PC-3 (cell line): ENCODE data around the gene SPCS3. TPM values are rescaled to one million over a fixed set of nuclear protein-coding genes. Genes with fewer than 3 reads are reported as not detected.

Experiments
- ATAC-seq: fragments of 200-7000 bp; cut with Tn5 transposase; 2 replicates; pipeline ENCODE4 v1.9.1; 2020; ENCODE audit warnings: mild to moderate bottlenecking, moderate library complexity
- BruUV-seq: library from RNA; stranded (reverse); fragments of 400-500 nt; replicated peaks from 2 replicates; lab custom pipeline; 2021; lab: Mats Ljungman, UMichigan
- CTCF ChIA-PET: fragments of 300-600 bp; sonication (Branson Sonifier 250); formaldehyde crosslinking; loops from one replicate; lab custom pipeline; 2022; ENCODE audit warnings: antibody characterized with exemption; lab: Charles Lee
- POLR2A ChIA-PET: fragments of 300-600 bp; sonication (Branson Sonifier 250); formaldehyde crosslinking; loops from one replicate; lab custom pipeline; 2022; ENCODE audit warnings: antibody characterized with exemption; ENCODE audit not compliant: unreplicated experiment; lab: Charles Lee
- DNase-seq: peaks from one replicate; pipeline ENCODE4 v3.0.0-alpha.2; 2015
- H2AFZ ChIP-seq: fragments of 300-600 bp; sonication (generic); 2 replicates; pipeline ENCODE4 v1.6.0; 2016; ENCODE audit warnings: antibody characterized with exemption, low read length
- H3F3A ChIP-seq: fragments of 300-600 bp; sonication (generic); one replicate; pipeline ENCODE4 v1.6.0; 2017; ENCODE audit warnings: antibody characterized with exemption, low read length, control low read depth, mild to moderate bottlenecking; ENCODE audit not compliant: unreplicated experiment
- H3K27ac ChIP-seq: fragments of 300-600 bp; sonication (generic); 2 replicates; pipeline ENCODE4 v1.5.1; 2016; ENCODE audit warnings: mild to moderate bottlenecking, low read length
- H3K27me3 ChIP-seq: fragments of 300-600 bp; sonication (generic); 2 replicates; pipeline ENCODE4 v1.6.1; 2016; ENCODE audit warnings: low read length, mixed read lengths
- H3K36me3 ChIP-seq: fragments of 300-600 bp; sonication (generic); 2 replicates; pipeline ENCODE4 v1.6.1; 2016; ENCODE audit warnings: low read depth, mixed run types, low read length, mixed read lengths
- H3K4me1 ChIP-seq: fragments of 300-600 bp; sonication (generic); 2 replicates; pipeline ENCODE4 v1.5.1; 2016; ENCODE audit warnings: low read length; ENCODE audit not compliant: insufficient read depth
- H3K4me2 ChIP-seq: fragments of 300-600 bp; sonication (generic); 2 replicates; pipeline ENCODE4 v1.6.0; 2016; ENCODE audit warnings: low read length
- H3K4me3 ChIP-seq: fragments of 300-600 bp; sonication (generic); 2 replicates; pipeline ENCODE4 v1.5.1; 2016; ENCODE audit warnings: mild to moderate bottlenecking, low read length, mixed read lengths
- H3K79me2 ChIP-seq: fragments of 300-600 bp; sonication (generic); 2 replicates; pipeline ENCODE4 v1.6.1; 2017; ENCODE audit warnings: low read length, mixed read lengths
- H3K9ac ChIP-seq: fragments of 300-600 bp; sonication (generic); 2 replicates; pipeline ENCODE4 v1.6.0; 2016; ENCODE audit warnings: mild to moderate bottlenecking, low read length
- H3K9me2 ChIP-seq: fragments of 300-600 bp; sonication (generic); replicated peaks from 2 replicates; pipeline ENCODE4 v1.6.1; 2016; ENCODE audit warnings: mixed run types, low read length, mixed read lengths
- H3K9me3 ChIP-seq: fragments of 300-600 bp; sonication (generic); 2 replicates; pipeline ENCODE4 v1.6.1; 2016; ENCODE audit warnings: low read length, mixed read lengths
- H4K20me1 ChIP-seq: fragments of 300-600 bp; sonication (generic); 2 replicates; pipeline ENCODE4 v1.6.1; 2016; ENCODE audit warnings: low read length, mixed read lengths
- EZH2 ChIP-seq: fragments of 300-600 bp; sonication (generic); IDR thresholded peaks from one replicate; pipeline ENCODE4 v1.6.1; 2017; ENCODE audit warnings: antibody characterized with exemption, mild to moderate bottlenecking, low read length; ENCODE audit not compliant: unreplicated experiment
- EZH2phosphoT487 ChIP-seq: fragments of 300-600 bp; sonication (generic); IDR thresholded peaks from 2 replicates; pipeline ENCODE4 v1.6.1; 2018; ENCODE audit warnings: mild to moderate bottlenecking, antibody characterized with exemption, low read length, borderline replicate concordance
- intact Hi-C: fragments of 100-400 bp; cut with micrococcal nuclease; formaldehyde crosslinking; loops from 2 replicates; pipeline ENCODE4 v1.9.0; 2023
- total RNA-seq: library from RNA; depleted of rRNA; stranded (reverse); fragments of >200 nt; gene quantifications from 2 replicates; pipeline ENCODE4 v1.2.3, GENCODE V29; 2014
- TF ChIP-seq, protein P1 (sequence below): fragments of 300-600 bp; sonication (generic); conservative IDR thresholded peaks from 2 replicates; pipeline ENCODE4 v1.5.1; 2017; ENCODE audit warnings: antibody characterized with exemption, low read depth, mild to moderate bottlenecking, low read length

The SPCS3 gene
- total RNA-seq, 1 experiment from 2014 or later: 56.1 TPM

DNA sequence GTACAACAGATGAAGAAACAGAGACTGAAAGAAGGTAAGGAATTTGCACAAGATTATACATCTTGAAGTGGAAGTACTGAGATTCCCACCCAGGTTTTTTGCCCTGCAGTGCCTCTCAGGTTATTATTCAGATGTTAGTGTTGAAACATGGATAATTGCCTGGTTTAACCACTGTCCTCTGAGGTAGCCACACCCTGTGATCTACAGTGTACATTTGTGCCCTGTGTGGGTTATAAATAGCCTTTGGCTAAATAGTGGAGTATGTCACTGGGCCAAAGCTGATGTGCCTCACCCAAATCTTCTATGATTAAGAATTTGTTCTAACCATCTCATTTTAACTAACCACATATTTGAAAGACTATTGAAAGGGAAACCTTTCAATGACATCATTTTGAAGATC, 45.3 kb upstream of the SPCS3 start:
- intact Hi-C loops: loop anchor here (5.0 kb wide), 2 partner anchors 48 to 68 kb away; no protein-coding TSS in a partner anchor
- peak; percentile 68 for ATAC-seq
- Histone ChIP-seq H3K9ac (peak overlapping the region; percentile 21; the same call in 1 of the 2 replicates), H3K4me2 (peak overlapping the region; percentile 54), H3K27me3 (no peaks in the 10 kb centered on the region), H3K9me2 (no peaks in the 10 kb centered on the region), H2AFZ (no peak overlapping the region), H3K9me3 (no peaks in the 10 kb centered on the region), H3K4me3 (no peak overlapping the region), H3K79me2 (no peaks in the 10 kb centered on the region), H3K4me1 (peaks cover 53% of the 10 kb centered on the region), H3F3A (no peaks in the 10 kb centered on the region), H3K27ac (peak overlapping the region; percentile 83), H4K20me1 (no peaks in the 10 kb centered on the region), H3K36me3 (no peaks in the 10 kb centered on the region)
- POLR2A ChIA-PET: no interaction called here
- no TSS peak for BruUV-seq
- TF ChIP-seq, protein P1, sequence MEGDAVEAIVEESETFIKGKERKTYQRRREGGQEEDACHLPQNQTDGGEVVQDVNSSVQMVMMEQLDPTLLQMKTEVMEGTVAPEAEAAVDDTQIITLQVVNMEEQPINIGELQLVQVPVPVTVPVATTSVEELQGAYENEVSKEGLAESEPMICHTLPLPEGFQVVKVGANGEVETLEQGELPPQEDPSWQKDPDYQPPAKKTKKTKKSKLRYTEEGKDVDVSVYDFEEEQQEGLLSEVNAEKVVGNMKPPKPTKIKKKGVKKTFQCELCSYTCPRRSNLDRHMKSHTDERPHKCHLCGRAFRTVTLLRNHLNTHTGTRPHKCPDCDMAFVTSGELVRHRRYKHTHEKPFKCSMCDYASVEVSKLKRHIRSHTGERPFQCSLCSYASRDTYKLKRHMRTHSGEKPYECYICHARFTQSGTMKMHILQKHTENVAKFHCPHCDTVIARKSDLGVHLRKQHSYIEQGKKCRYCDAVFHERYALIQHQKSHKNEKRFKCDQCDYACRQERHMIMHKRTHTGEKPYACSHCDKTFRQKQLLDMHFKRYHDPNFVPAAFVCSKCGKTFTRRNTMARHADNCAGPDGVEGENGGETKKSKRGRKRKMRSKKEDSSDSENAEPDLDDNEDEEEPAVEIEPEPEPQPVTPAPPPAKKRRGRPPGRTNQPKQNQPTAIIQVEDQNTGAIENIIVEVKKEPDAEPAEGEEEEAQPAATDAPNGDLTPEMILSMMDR: no peak
- no peak for TF ChIP-seq EZH2
- TF ChIP-seq EZH2phosphoT487: no peak
- DNase-seq: peak; percentile 88
- CTCF ChIA-PET: interaction anchor here (0.5 kb wide), 1 partner anchor 328 kb away, joined by 3 read pairs; no protein-coding TSS in a partner anchor

DNA sequence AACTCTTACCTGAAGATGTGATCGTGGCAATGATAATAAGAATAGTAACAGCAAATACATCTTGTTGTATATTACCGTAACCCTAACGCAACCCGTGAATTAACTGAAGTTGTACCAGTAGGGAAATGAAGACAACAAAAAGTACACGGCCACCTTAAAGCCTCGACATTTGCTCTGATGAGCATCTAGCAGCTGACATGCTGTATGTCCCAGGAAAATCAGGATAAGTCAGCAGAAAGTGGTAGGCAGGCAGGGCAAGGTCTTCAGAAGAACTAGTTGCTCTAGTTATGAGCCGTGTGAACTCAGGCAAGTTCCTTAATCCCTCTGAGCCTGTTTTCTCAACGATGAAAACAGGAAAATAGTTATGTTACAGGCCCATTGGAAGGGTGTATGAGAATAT, 43.1 kb upstream of the SPCS3 start:
- intact Hi-C loops: loop anchor here (1.0 kb wide), 2 partner anchors 126 to 242 kb away; no protein-coding TSS in a partner anchor
- H3K27me3 ChIP-seq: no peaks in the 10 kb centered on the region
- H3K79me2 ChIP-seq: no peaks in the 10 kb centered on the region
- H3K4me2 ChIP-seq: peak overlapping the region; percentile 79
- ChIA-PET POLR2A (no interaction called here), CTCF (interaction anchor here (2.4 kb wide), 1 partner anchor 126 kb away, joined by 12 read pairs; no protein-coding TSS in a partner anchor)
- BruUV-seq: no TSS peak
- H3K9ac ChIP-seq: no peak overlapping the region
- H3F3A ChIP-seq: no peaks in the 10 kb centered on the region
- no peaks in the 10 kb centered on the region for H3K9me3 ChIP-seq
- TF ChIP-seq, protein P1: no peak
- TF ChIP-seq EZH2phosphoT487 (no peak), EZH2 (no peak)
- no peak for ATAC-seq
- no peak for DNase-seq
- peaks cover 33% of the 10 kb centered on the region for H3K4me1 ChIP-seq
- no peak overlapping the region for H3K4me3 ChIP-seq
- no peaks in the 10 kb centered on the region for H3K36me3 ChIP-seq
- H4K20me1 ChIP-seq: no peaks in the 10 kb centered on the region
- peak overlapping the region; percentile 75 for H2AFZ ChIP-seq
- no peak overlapping the region for H3K27ac ChIP-seq
- H3K9me2 ChIP-seq: no peaks in the 10 kb centered on the region
